Measurements from ENCODE around the gene SLC46A3. TPM values are rescaled to one million over a fixed set of nuclear protein-coding genes. Genes with fewer than 3 reads are reported as not detected.

The SLC46A3 gene
- total RNA-seq, 1 donor from 2014 or later, result 3.6 TPM

DNA sequence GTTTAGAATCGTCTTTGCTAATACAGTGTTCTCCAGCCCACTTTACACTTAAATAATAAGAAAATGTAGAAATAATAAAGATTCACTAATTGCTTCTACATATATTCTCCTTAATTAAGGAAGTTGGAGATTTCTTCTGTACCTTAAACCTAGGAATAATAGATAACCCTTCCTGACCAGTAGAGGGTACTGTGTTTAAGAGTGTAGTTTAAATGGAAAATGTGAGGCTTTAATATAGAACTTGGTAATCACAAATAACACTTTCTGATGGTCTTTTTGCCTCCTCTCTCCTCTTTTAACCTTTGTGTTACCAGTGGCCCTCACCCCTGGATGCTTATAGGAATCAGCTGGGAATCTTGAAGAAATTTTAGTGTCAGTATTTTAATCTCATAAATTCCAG is 39.1 kb downstream of the SLC46A3 start:
- DNase-seq, result peak; percentile 52

DNA sequence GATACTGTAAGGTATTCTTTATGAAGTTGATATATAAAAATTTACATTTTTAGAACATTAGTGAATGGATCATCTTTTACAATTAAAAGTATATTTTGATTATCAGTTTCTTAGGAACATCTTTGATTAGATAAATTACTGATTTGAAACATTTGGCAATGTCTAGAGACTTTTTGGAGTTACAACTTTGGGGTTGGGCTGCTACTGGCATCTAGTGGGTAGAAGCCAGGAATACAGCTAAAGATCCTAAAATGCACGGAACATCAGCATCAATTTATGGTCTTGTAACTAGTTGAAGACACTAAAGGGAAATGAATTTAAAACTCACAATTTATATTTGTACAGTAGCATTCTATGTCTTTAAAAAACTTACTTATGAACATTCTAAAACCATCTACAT is 40.0 kb downstream of the SLC46A3 start:
- peak; percentile 36 for DNase-seq

DNA sequence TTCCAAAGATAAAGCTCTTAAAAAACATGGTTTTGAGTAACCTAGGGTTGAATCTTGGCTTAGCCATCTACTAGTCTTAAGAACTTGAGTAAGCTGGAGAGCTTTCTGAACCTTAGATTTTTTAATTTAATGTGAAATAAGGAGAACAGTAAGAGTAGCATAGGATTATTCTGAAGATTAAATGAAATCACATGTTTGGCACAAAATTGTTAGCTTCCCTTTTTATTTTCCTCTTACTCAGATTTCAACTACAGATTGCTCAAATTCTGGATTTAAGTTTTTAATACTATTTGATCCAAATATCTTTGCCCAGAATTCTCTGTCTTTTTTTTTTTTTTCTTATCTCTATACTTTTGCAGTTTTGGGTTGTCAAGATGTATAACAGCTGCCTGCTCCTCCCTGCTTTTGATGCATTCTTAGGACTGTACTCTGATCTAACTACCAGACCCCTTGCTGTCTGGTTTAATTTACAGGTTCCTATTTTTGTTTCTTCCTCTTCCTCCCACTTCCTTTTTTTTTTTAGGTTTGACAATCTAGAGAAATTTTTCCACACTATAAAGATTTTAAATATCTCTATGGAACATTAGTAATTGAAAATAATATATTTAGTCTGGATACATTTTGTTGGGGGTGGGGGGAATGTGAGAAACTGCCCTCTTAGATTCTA is 47.5 kb downstream of the SLC46A3 start:
- no peak for DNase-seq

GRCh38 chr13:28666897-28667488 is 51.8 kb downstream of the SLC46A3 start:
- no peak for DNase-seq

- peak; percentile 59 for DNase-seq
Observed at GRCh38 chr13:28659621-28659970, 59.2 kb downstream of the SLC46A3 start.

DNA sequence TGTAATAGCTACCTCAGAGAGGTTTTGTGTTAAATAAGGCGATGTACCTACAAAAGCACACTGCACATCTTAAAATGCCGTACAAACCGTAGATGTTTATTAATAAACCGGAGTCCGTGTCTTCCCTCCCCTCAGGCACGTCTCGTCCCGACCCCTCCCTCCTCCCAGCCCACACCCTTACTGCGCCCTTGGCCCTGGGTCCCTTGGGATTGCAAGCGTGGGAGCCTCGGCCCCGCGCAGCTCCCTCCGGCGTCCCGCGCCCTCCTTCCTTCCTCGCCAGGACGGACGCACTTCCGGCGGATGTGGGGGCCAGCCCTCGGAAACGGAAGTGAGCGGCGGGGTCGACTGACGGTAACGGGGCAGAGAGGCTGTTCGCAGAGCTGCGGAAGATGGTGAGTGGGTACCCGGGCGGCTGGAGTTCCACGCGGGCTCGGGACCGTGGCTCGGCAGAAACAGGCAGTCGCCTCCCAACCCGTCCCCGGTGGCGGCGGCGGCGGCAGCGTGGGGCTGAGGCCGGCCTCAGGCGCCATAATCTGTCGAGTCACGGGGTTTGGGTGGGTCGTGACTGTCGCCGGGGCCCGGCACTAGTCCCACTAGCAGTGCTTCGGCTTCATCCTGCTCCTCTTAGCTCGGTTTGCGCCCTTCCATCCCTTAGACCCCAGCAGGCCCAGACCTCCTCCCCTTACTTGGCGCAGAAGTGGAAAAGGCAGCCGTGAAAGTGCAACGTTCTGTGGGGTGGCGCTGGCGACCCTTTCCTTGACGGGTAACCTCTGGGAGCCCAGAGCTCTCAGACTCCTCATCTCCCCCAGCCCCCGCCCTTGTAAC is 59.8 kb downstream of the SLC46A3 start, which contains the start of gene POMP:
POMP (plus strand) TSS at position 335 of the 825 bp plus-strand sequence; CDS start at position 390, 55 bp downstream.
- DNase-seq, result peak; percentile 96

GRCh38 chr13:28658539-28658795 is 60.3 kb downstream of the SLC46A3 start:
- DNase-seq, result no peak

- peak; percentile 54 for DNase-seq
Observed at GRCh38 chr13:28657784-28658538, 60.8 kb downstream of the SLC46A3 start.

DNA sequence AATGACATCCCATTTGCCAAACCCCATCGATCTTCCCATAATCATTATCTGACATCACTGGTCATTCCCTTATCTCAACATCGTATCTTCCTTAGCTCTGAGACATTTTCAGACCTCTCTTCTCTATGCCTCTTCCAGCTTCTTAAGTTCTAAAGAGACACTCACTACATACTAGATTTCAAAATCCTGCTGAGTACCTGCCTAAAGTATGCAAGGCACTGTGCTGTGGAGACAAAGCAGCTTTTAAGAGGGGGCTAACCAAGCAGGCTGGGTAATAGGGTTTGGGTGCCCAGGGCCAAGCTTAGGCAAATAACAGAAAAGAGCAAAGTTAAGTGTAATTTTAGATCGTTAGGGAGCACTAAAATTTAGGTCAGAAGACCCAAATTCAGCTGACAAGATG is 63.2 kb downstream of the SLC46A3 start:
- DNase-seq, result no peak

GRCh38 chr13:28654276-28654675 is 64.5 kb downstream of the SLC46A3 start:
- DNase-seq, result no peak

DNA sequence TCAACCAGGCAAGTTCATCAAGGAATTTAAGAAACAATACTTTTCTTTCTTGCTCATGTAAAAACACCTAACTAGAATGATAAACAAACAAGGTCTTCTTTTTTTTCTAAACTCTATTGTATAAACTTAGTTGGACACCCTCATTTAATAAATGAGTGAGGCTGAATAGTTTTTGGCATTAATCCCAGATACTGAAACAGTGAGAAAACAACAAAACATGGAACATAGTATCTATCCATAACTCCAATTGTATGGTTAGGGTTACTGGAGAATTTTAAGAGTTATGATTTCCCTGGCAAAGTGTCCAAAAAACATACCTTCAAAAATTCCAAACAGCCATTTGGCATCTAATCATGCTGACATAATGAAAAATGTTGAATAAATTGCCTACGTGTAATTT is 65.7 kb downstream of the SLC46A3 start:
- DNase-seq, result peak; percentile 26

GRCh38 chr13:28651810-28652401 is 66.9 kb downstream of the SLC46A3 start:
- no peak for DNase-seq

- DNase-seq, result no peak
Observed at GRCh38 chr13:28650284-28650683, 68.5 kb downstream of the SLC46A3 start.

Other genes with a start within 250 kb of the SLC46A3 start
- gene FLT1, start 223.8 kb downstream of the SLC46A3 start, total RNA-seq, result 74.7 and 82.9 TPM in 2 replicates
- 99.5 and 121 TPM in 2 replicates for gene POMP, start 59.8 kb downstream of the SLC46A3 start, total RNA-seq
- gene MTUS2, start 101.4 kb upstream of the SLC46A3 start, total RNA-seq, result not detected in 2 replicates

Measured in dermis blood vessel endothelial cell (primary cell).